HG03196 (cell line): ENCODE results near the gene HBG2.
A peak's percentile ranks its signal among the peaks of the same experiment; 100 is the strongest.
"Not testable (repeated sequence)": the region's sequence is repeated elsewhere in the genome, so short reads cannot be mapped to it uniquely, and the experiment has no call there.

Experiments used
- ATAC-seq: cut with Tn5 transposase; IDR thresholded peaks from one replicate; pipeline ENCODE4 v1.9.1; 2021; ENCODE audit not compliant: unreplicated experiment

HBG2 gene

DNA sequence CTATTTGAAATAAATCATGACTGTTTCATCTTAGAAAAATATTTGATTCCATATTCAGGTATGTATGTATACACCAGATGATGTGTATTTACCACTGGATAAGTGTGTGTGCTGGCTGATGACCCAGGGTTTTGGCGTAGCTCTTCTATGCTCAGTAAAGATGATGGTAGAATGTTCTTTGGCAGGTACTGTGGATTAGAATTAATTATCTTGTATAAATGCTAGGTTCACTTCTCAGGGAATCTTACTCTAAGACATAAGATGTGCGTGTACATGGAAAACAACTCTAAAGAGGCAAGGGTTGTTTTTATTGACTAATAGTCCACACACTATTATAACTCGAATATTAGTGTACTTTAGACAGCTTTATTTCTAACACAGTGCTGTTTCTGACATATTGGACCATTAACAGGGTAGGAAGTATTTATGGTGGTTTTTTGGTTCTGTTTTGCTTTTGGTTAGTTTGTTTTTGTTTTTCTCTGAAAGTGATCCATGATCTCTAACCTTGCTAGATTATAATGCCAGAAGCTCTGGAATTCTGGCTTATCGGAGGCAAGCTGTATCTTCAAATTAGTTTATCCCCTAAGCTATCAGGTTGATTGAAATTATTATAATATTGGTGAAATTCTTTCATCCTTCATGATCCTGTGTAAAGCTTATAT is 3.9 kb downstream of the HBG2 start:
- no peak for ATAC-seq

DNA sequence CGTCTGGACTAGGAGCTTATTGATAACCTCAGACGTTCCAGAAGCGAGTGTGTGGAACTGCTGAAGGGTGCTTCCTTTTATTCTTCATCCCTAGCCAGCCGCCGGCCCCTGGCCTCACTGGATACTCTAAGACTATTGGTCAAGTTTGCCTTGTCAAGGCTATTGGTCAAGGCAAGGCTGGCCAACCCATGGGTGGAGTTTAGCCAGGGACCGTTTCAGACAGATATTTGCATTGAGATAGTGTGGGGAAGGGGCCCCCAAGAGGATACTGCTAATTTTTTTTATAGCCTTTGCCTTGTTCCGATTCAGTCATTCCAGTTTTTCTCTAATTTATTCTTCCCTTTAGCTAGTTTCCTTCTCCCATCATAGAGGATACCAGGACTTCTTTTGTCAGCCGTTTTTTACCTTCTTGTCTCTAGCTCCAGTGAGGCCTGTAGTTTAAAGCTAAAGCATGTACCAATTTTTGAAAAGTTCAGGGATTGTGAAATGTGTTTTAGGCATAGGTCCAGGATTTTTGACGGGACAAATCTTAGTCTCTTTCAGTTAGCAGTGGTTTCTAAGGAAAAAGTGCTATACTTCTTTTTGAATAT is 4.7 kb downstream of the HBG2 start, which contains the start of gene HBG1:
Gene HBG1, minus strand, starts transcription at position 51 of the 590 bp plus-strand sequence. CDS start 53 bp downstream, outside the sequence.
- not testable (repeated sequence) for ATAC-seq

DNA sequence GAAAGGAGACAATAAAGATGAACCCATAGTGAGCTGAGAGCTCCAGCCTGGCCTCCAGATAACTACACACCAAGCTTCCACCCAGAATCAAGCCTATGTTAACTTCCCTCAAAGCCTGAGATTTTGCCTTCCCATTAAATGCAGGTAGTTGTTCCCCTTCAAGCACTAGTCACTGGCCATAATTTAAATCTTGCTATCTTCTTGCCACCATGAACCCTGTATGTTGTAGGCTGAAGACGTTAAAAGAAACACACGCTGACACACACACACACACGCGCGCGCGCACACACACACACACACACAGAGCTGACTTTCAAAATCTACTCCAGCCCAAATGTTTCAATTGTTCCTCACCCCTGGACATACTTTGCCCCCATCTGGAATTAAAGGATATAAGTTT is 6.1 kb downstream of the HBG2 start:
- not testable (repeated sequence) for ATAC-seq

DNA sequence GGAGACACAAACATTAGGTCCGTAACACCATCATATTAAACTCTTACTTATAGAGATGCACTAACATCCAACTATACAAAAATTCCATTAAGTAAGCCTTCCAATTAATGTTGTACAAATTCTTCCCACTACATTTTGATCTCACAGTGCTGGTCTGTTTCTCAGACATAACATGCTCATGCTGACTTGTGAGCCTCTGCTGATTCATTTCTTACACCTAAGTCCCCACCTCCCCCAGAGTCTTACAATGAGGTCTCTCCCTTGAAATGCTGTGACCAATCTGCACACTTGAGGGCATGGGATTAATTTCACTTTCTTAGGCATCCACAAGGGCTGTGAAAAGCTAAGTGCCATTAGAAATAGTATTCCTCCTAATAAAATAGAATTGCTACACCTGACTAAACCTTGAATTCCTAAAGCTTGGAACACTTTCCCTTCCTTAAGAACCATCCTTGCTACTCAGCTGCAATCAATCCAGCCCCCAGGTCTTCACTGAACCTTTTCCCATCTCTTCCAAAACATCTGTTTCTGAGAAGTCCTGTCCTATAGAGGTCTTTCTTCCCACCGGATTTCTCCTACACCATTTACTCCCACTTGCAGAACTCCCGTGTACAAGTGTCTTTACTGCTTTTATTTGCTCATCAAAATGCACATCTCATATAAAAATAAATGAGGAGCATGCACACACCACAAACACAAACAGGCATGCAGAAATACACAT is 6.9 kb downstream of the HBG2 start:
- ATAC-seq = no peak

DNA sequence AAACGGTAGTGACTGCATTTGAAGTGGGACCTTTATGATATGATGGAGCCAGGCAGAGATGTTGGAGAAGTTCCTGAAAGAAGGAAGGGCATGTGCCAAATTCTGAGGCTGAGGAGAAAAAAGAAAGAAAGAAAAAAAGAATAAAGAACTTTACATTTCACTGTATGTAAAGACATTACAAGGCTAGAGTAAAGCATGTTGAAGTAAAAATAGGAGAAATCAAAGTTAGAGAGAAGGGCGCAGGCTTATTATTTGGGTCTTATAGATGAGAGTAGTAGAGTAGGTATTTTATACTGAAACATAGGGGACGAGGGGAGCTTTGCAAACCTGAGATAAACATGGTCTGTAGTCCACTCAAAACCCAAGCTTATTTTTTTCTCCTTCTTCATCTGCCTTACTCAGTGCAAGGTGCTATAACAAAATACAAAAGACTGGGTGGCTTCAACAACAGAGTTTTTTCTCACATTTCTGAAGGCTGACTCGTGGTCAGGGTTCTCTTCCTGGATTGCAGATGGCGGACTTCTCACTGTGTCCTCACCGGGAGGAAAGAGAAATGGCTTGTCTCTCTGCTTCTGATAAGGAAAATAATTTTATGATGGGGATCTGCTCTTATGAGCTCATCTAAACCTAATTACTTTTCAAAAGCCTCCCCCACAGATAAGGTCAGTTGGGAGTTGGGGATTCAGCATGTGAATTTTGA is 7.7 kb downstream of the HBG2 start:
- ATAC-seq = no peak

DNA sequence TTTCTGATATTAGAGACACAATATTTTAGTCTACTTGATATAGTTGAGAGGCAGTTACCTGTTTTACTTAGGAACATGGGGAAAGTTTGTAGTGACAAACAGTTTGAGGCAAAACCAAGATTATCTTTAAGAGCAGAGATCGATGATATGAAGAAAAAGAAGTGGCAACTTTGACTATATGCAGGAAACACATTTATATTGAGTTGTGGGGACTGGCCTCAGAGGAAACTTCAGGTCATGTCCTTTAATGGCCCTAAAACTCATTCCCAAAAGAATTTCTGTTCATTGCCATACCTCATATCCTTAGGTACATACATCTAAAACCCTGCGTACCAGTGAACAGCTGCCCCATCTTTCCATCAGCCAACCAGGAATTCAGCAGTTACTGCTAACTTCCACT is 9.4 kb downstream of the HBG2 start:
- no peak for ATAC-seq

DNA sequence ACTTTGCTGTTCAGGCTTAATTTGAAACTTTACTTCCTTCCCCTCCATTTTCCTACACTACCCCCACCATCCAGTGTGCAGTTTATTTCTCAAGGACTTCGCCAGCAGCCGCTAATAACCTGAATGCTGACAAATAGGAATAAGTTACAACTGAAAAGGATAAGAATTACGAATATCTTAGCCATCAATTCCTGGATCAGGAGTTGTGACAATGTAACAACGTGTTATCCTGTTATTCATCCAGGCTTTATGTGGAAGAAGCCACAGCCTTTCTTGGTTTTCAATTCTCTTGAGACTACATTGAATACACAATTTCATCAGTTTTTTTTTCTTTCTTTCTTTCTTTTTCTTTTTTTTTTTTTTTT is 10.8 kb downstream of the HBG2 start:
- ATAC-seq = no peak

DNA sequence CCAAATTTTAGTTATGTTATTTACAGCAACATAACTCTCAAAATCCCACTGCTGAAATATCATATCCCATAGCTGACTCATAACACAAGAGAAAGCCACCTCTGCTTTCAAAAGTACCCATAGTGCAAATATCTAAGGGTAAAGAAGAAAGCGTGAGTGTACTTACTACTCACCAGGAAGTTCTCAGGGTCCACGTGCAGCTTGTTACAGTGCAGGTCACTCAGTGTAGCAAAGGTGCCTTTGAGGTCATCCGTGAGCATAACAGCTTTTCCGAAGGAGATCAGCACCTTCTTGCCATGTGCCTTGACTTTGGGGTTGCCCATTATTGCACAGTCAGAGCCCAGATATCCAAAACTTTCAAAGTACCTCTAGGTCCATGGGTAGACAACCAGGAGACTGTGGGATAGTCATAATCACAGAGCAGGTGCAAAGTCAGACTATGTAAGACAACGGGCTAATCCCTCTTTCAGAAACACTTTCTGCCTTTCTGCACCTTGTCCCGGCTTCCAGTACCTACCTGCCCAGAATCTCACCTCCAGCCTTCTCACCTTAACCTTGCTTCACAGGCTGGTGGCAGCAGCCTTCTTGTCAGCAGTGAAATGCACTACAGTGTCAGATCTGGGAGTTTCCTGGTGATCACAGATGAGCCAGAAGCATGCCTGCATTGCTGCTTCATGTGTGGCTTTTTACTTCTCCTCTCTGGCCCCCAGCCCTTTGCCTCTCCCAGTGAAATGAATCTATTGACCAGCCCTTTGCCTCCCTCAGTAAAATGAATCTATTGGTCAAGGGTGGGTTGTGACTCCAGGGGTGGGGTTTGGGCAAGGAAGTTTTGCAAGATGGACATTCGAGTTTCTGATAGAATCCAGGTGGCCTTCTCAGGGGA is 11.4 kb downstream of the HBG2 start:
- no peak for ATAC-seq

DNA sequence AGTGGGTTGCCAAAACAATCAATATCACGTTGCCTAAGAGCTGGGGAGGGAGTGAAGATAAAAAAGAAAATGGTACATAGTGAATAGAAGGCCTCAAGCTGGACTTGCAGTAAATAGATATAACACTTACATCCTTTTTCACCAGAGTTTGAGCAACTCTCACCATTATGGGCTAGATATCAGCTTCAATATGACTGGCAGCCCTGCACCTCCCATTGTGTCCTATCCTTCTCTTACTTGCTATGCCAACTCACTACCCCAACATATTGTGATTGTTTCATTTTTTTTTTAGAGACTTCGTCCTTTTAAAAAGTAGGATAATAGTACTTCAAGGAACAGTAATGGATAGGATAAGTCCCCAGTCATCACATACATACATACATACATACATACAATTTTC is 12.4 kb downstream of the HBG2 start:
- ATAC-seq = no peak

DNA sequence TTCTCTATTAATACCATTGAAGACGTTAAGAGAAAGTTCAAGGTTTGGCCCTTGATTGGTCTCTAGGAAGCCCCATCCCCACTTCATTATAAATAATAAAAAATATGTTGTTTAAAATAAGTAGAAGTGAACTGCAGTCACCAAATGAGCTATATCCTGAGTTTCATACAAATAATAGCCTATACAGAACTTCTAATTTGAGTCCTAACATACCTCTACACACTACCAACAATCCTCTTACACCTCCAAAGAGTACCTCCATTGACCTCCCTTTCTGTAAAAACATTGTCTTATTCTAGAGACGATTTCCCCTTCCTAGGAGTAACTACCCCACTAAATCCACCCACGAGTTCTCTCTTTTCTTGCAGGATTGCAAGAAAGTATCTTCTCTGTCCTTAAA is 13.1 kb downstream of the HBG2 start:
- no peak for ATAC-seq

DNA sequence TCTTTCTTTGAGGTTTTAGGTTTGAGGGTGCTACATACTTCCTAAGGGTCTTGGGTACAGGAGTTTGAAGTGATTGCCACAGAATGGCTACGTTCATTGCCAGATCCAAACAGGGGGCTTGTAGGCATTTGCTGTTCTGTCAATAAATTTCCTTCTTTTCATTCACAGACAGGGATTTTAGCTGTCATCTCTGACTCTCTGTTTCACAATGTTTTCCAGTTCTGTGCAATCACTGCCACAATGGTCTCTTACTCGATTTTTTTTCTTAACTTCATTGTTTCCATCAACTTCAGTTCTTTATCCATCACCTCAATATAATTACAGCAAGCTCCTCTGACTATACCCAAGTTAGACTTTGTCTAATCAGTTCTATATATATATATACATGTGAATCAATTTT is 14.1 kb downstream of the HBG2 start:
- ATAC-seq = no peak

DNA sequence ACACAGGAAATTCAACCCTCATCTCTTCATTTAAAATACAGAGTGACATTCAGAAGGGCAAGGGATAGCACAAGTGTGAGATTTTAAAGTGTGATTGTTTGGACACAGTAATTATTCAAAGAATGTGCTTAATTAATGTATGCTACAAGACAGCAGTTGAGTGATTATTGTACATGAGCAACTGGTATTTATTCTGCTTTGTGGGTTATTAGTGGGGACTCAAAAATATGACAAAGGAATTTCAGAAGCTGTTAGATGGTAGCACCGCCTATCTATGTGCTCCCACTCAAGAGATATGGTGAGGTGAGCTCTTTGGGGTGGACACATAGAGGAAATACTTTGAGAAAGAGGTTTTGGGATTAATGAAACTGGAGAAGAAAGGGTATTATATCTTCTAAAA is 14.5 kb downstream of the HBG2 start:
- ATAC-seq = no peak

DNA sequence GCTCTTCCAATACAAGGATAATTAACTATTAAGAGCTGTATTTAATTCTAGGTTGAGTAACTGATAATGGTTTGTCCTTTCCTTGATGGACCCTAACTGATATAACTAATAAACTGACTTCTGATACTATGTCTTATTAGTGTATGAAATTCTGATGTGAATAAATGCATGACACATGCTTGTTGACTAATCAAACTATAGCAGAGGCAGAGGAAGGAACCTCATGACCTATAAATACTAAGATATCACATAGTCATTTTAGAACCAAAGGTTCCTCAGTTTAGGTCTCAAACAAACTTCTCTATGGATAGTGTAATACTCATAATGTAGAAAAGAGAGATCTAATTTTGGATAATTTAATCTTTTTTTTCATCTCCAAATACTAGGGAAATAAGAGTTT is 15.5 kb downstream of the HBG2 start:
- no peak for ATAC-seq

DNA sequence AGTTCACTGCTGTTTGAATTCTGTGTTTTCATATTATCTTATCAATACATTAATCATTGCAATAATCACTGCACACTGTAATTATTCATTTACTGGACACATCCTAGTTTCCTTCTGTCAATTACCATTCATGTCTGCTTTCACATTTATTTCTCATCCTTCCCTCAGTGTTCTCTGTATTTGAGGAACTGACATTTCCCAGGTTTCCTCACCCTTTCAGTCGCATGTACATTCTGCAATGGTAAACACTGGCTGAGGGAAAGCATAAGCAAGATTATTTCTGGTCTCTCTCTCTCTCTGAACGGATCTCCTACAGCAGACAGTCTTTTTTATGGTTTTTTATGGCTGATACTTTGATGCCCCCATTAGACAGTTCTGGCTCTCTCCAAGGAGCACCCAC is 16.1 kb downstream of the HBG2 start:
- no peak for ATAC-seq

DNA sequence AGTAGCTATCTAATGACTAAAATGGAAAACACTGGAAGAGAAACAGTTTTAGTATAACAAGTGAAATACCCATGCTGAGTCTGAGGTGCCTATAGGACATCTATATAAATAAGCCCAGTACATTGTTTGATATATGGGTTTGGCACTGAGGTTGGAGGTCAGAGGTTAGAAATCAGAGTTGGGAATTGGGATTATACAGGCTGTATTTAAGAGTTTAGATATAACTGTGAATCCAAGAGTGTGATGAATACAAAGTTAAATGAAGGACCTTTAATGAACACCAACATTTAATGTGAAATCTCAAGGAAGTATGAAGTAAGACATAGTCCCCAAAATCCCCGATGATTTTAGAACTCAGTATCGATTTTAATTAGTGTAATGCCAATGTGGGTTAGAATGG is 17.2 kb downstream of the HBG2 start:
- ATAC-seq = no peak

DNA sequence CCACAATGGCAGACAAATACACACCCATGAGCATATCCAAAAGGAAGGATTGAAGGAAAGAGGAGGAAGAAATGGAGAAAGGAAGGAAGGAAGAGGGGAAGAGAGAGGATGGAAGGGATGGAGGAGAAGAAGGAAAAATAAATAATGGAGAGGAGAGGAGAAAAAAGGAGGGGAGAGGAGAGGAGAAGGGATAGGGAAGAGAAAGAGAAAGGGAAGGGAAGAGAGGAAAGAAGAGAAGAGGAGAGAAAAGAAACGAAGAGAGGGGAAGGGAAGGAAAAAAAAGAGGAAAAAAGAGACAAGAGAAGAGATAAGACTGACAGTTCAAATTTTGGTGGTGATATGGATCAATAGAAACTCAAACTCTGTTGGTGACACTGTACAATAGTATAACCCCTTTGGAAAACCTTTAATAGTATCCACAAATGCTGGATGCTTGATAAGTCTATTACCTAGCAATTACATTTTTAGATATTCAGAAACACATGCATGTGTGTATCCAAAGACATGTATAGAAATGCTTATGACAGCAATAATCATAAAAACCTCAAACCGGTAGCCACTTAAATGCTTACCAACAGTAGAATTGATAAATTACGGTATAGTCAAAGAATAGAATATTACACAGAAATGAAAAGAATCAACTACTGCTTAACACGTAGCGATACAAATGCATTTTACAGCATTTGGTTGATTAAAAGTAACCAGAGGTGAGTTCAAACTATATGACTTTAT is 19.1 kb downstream of the HBG2 start:
- ATAC-seq = no peak

DNA sequence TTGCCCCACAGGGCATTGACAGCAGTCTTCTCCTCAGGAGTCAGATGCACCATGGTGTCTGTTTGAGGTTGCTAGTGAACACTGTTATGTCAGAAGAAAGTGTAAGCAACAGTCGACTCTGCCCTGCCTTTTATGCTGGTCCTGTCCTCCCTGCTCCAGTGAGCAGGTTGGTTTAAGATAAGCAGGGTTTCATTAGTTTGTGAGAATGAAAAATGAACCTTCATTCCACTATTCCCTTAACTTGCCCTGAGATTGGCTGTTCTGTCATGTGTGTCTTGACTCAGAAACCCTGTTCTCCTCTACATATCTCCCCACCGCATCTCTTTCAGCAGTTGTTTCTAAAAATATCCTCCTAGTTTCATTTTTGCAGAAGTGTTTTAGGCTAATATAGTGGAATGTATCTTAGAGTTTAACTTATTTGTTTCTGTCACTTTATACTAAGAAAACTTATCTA is 20.2 kb downstream of the HBG2 start, which contains the start of gene HBD:
Gene HBD, minus strand, starts transcription at position 103 of the 454 bp plus-strand sequence. Its CDS starts 50 bp downstream, at position 53.
- ATAC-seq = peak; percentile 78

DNA sequence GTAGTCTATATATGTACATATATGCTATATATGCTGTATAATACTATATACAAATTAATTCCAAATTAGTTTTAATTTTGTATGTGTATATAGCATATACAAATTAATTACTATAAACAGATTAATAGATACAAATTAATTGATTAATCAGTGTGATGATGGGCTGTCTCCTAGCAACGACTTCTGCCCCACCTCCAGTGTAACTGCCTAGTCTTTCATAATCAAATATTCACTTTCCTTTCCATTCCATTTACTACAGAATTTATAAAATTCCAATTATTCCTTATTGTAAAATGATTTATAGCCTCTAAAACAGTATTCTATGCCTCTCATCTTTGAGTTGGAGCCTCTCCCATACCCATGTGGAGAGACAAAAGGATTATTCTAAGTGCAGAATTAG is 21.3 kb downstream of the HBG2 start:
- no peak for ATAC-seq

DNA sequence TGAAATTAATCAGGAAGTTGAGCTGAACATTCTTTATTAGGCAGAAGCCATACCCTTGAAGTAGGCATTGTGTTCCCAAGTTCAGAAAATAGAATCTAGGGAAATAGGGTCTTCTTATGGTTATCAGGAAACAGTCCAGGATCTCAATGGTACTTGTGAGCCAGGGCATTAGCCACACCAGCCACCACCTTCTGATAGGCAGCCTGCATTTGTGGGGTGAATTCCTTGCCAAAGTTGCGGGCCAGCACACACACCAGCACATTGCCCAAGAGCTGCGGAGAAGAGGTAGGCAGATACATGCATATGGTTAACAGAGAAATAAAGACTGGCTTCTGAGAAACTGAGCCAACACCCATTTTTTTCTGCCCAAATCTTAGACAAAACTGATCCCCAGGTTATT is 21.8 kb downstream of the HBG2 start:
- ATAC-seq = no peak

DNA sequence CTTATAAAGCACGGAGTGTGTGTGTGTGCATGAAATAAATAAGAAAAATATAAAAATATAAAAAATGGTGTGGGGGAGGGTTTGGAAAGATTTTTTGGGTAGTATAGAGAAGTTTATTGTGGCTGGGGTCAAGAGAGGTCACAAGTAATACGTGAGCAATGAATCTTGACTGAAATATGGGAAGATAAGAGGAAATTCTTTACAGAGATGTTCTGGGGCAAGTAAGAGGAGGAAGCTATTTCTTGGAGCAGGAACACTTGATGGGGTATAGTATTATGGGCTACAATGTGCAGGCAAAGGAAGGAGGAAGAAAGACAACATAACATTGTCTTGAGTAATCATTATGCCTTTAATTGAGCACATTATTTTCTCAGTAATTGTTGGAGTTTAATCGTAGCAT is 22.4 kb downstream of the HBG2 start:
- no peak for ATAC-seq
